Measurements from ENCODE around the gene NFIC. TPM values are rescaled to one million over a fixed set of nuclear protein-coding genes. Genes with fewer than 3 reads are reported as not detected.
"Not testable (repeated sequence)": the region's sequence is repeated elsewhere in the genome, so short reads cannot be mapped to it uniquely, and the experiment has no call there.

The NFIC gene
- total RNA-seq, 2 donors from 2014 or later, result 42.0 to 71.3 TPM

- intact Hi-C loops (cut with DNase I), result no loop called here
- peak overlapping the region; percentile 55 to 80 for H3K9ac ChIP-seq (ENCODE audit: low read depth in 2 of 2, low read length in 2 of 2)
- no peak for TF ChIP-seq CTCF (IDR thresholded peaks at IDR 0.05)
- H3K27me3 ChIP-seq, result no peaks in the 10 kb centered on the region
- peak; percentile 62 for DNase-seq
- peak overlapping the region; percentile 61 for H3K27ac ChIP-seq
- no peak overlapping the region for H3K4me3 ChIP-seq
- peaks cover 12% of the 10 kb centered on the region for H3K4me1 ChIP-seq
- no peaks in the 10 kb centered on the region for H3K36me3 ChIP-seq
- no peaks in the 10 kb centered on the region for H3K9me3 ChIP-seq
Measured at GRCh38 chr19:3398114-3398899, 31.9 kb downstream of the NFIC start.

GRCh38 chr19:3398900-3399278 is 32.5 kb downstream of the NFIC start:
- Histone ChIP-seq H3K4me1 (peaks cover 12% of the 10 kb centered on the region), H3K27ac (peak overlapping the region; percentile 61), H3K36me3 (no peaks in the 10 kb centered on the region), H3K9me3 (no peaks in the 10 kb centered on the region), H3K9ac (ENCODE audit: low read depth in 2 of 2, low read length in 2 of 2) (peak overlapping the region; percentile 3 to 80), H3K27me3 (no peaks in the 10 kb centered on the region), H3K4me3 (no peak overlapping the region)
- no peak for TF ChIP-seq CTCF (IDR thresholded peaks at IDR 0.05)
- DNase-seq, result peak; percentile 45
- intact Hi-C loops (cut with DNase I), result no loop called here

- H3K36me3 ChIP-seq; H3K4me3 ChIP-seq; intact Hi-C loops (cut with DNase I); H3K9me3 ChIP-seq; H3K27me3 ChIP-seq; DNase-seq: not testable (repeated sequence)
- Histone ChIP-seq H3K27ac (peak overlapping the region; percentile 61), H3K9ac (ENCODE audit: low read depth in 2 of 2, low read length in 2 of 2) (peak overlapping the region in 1 of 2 donors; percentile 3), H3K4me1 (peaks cover 12% of the 10 kb centered on the region)
Measured at GRCh38 chr19:3399311-3399710, 32.9 kb downstream of the NFIC start.

GRCh38 chr19:3401004-3401768 is 34.8 kb downstream of the NFIC start:
- H3K9me3 ChIP-seq, result no peaks in the 10 kb centered on the region
- H3K27me3 ChIP-seq, result no peaks in the 10 kb centered on the region
- H3K9ac ChIP-seq (ENCODE audit: low read depth in 2 of 2, low read length in 2 of 2), result no peak overlapping the region
- intact Hi-C loops (cut with DNase I), result no loop called here
- DNase-seq, result no peak
- peaks cover 12% of the 10 kb centered on the region for H3K4me1 ChIP-seq
- H3K4me3 ChIP-seq, result no peak overlapping the region
- no peak for TF ChIP-seq CTCF (IDR thresholded peaks at IDR 0.05)
- H3K36me3 ChIP-seq, result no peaks in the 10 kb centered on the region
- no peak overlapping the region for H3K27ac ChIP-seq

GRCh38 chr19:3402631-3403443 is 36.5 kb downstream of the NFIC start:
- H3K27me3 ChIP-seq, result no peaks in the 10 kb centered on the region
- no peak for TF ChIP-seq CTCF (IDR thresholded peaks at IDR 0.05)
- DNase-seq, result no peak
- no peaks in the 10 kb centered on the region for H3K36me3 ChIP-seq
- H3K9ac ChIP-seq (ENCODE audit: low read depth in 2 of 2, low read length in 2 of 2), result peak overlapping the region in 1 of 2 donors; percentile 39
- H3K4me1 ChIP-seq, result peaks cover 5% of the 10 kb centered on the region
- H3K27ac ChIP-seq, result peak overlapping the region; percentile 93
- intact Hi-C loops (cut with DNase I), result no loop called here
- no peak overlapping the region for H3K4me3 ChIP-seq
- no peaks in the 10 kb centered on the region for H3K9me3 ChIP-seq

Measured in colonic mucosa (tissue), 4 donors.